Measurements from ENCODE around the gene MPZL1. TPM values are rescaled to one million over a fixed set of nuclear protein-coding genes. Genes with fewer than 3 reads are reported as not detected.

MPZL1 gene
- total and polyA plus RNA-seq, 2 of the 8 experiments (the other 6 are each of a cell fraction or from before 2014, with no cell fraction given) = 37.8 to 120 TPM

- TF ChIP-seq KDM5A (IDR thresholded peaks at IDR 0.05; ENCODE audit: low read length) (no peak), HDAC2 (IDR thresholded peaks at IDR 0.05; ENCODE audit: borderline replicate concordance in 1 of 2, low read depth in 2 of 2, low read length in 2 of 2) (no peak), POLR2A (IDR thresholded peaks at IDR 0.05; ENCODE audit: control extremely low read depth in 1 of 2, low read depth in 2 of 2, low read length in 2 of 2) (no peak)
These were observed 40.8 kb upstream of the MPZL1 start (continued) for GRCh38 chr1:167681024-167681423.
